K562 (cell line): ENCODE measurements around the gene ACBD6. TPM values are rescaled to one million over a fixed set of nuclear protein-coding genes. Genes with fewer than 3 reads are reported as not detected.

Experiments
- CSDE1 ChIP-seq, 2 experiments: fragments of 450-650 bp; IDR thresholded peaks; 2 replicates each; pipeline ENCODE4 v1.6.1; 2016; ENCODE audit warnings: mild to moderate bottlenecking in 1 of 2
- GTF2A2 ChIP-seq: IDR thresholded peaks from 2 replicates; pipeline ENCODE4 v1.6.1; 2016; ENCODE audit warnings: mild to moderate bottlenecking, missing genetic modification characterization, missing compliant biosample characterization
- HDGF ChIP-seq: fragments of 450-650 bp; IDR thresholded peaks from 2 replicates; pipeline ENCODE4 v1.6.1; 2016
- HMGXB4 ChIP-seq: sonication (generic); formaldehyde crosslinking; IDR thresholded peaks from 2 replicates; pipeline ENCODE4 v1.8.1; 2023; ENCODE audit warnings: mild to moderate bottlenecking, missing genetic modification reagents
- MBD1 ChIP-seq: fragments of 250-450 bp; sonication (Bioruptor Pico); IDR thresholded peaks from 2 replicates; pipeline ENCODE4 v1.8.0; 2022; ENCODE audit warnings: inconsistent platforms
- RBM25 ChIP-seq: fragments of 200-400 bp; formaldehyde crosslinking; IDR thresholded peaks from 2 replicates; pipeline ENCODE4 v1.6.1; 2018; ENCODE audit warnings: low read length, low read depth, moderate library complexity; ENCODE audit not compliant: severe bottlenecking
- RCOR1 ChIP-seq, 2 experiments: IDR thresholded peaks; 2 replicates each; pipeline ENCODE4 v1.6.1; 2012; ENCODE audit warnings: low read depth in 2 of 2, low read length in 2 of 2, borderline replicate concordance in 1 of 2, improper control_type of control experiment in 1 of 2
- SMARCA4 ChIP-seq: fragments of 450-650 bp; IDR thresholded peaks from 2 replicates; pipeline ENCODE4 v1.6.1; 2016
- SMARCA5 ChIP-seq: fragments of 450-650 bp; IDR thresholded peaks from 2 replicates; pipeline ENCODE4 v1.6.1; 2016
- SRSF9 ChIP-seq: fragments of 200-400 bp; formaldehyde crosslinking; IDR thresholded peaks from 2 replicates; pipeline ENCODE4 v1.6.1; 2017; ENCODE audit warnings: low read depth, low read length, borderline replicate concordance
- TFAP4 ChIP-seq: sonication (generic); formaldehyde crosslinking; IDR thresholded peaks from 2 replicates; pipeline ENCODE4 v1.8.0; 2022; ENCODE audit warnings: missing genetic modification reagents, mild to moderate bottlenecking, moderate library complexity, borderline replicate concordance
- TGIF2 ChIP-seq: sonication (generic); formaldehyde crosslinking; IDR thresholded peaks from 2 replicates; pipeline ENCODE4 v1.8.1; 2022; ENCODE audit warnings: mild to moderate bottlenecking, missing genetic modification reagents, moderate library complexity
- ZBTB5 ChIP-seq: fragments of 450-650 bp; IDR thresholded peaks from 2 replicates; pipeline ENCODE4 v1.6.1; 2017; ENCODE audit warnings: antibody characterized with exemption
- ZNF212 ChIP-seq: fragments of 450-650 bp; formaldehyde crosslinking; IDR thresholded peaks from 2 replicates; pipeline ENCODE4 v1.4.0; 2020; ENCODE audit warnings: mild to moderate bottlenecking
- ZNF592 ChIP-seq: fragments of 450-650 bp; IDR thresholded peaks from 2 replicates; pipeline ENCODE4 v1.6.1; 2017; ENCODE audit warnings: antibody characterized with exemption, mild to moderate bottlenecking
- ZNF77 ChIP-seq: fragments of 250-450 bp; sonication (Bioruptor Pico); IDR thresholded peaks from 2 replicates; pipeline ENCODE4 v1.5.0; 2020
- polyA plus RNA-seq, 8 experiments: library from polyadenylated mRNA; depleted of rRNA in 4 of 8; stranded (reverse) in 5 of 8; unstranded in 3 of 8; fragments of >200 nt; fragmentation: Nextera tagmentation in 2 of 8; fragmentation: Illumina TruSeq in 1 of 8; extraction: Ambion mirVana in 2 of 8; extraction: Trizol in 1 of 8; gene quantifications; 2 replicates each; pipeline versions ENCODE4 v1.2.1 to v1.2.3, GENCODE V29; 2011 to 2014; ENCODE audit warnings: inconsistent platforms in 1 of 8, missing spikeins in 1 of 8
- total RNA-seq, 7 experiments: library from RNA; depleted of rRNA in 6 of 7; stranded (reverse); fragments of >200 nt in 6 of 7; fragmentation: Illumina TruSeq in 2 of 7; extraction: Trizol in 2 of 7; gene quantifications; 2 replicates each; pipeline versions ENCODE4 v1.2.1 to v1.2.3, GENCODE V29; 2011 to 2021; ENCODE audit warnings: low replicate concordance in 1 of 7
- TF ChIP-seq, protein P1 (sequence below): fragments of 450-650 bp; formaldehyde crosslinking; IDR thresholded peaks from 2 replicates; pipeline ENCODE4 v1.4.0; 2022; ENCODE audit warnings: mild to moderate bottlenecking, moderate library complexity

ACBD6 gene
- total and polyA plus RNA-seq, 9 of the 15 experiments (the other 6 are each of a cell fraction or from before 2014, with no cell fraction given) = 16.9 to 107 (median 77.7) TPM

GRCh38 chr1:180503280-180503862 is 994 bp upstream of the ACBD6 start (continued):
- no peak for TF ChIP-seq TFAP4
- TF ChIP-seq RBM25 = peak; percentile 98
- 0 out of 2 replicates have a peak, but pooled peaks have one; percentile 0 for TF ChIP-seq GTF2A2 (tag)
- peak in 1 of 2 experiments; percentile 66; a peak in 1 of 4 replicates for TF ChIP-seq CSDE1 (IDR thresholded peaks at IDR 0.05)
- peak; percentile 85 for TF ChIP-seq SMARCA5
- TF ChIP-seq HDGF = 0 out of 2 replicates have a peak, but pooled peaks have one; percentile 43
- TF ChIP-seq ZBTB5 = no peak
- TF ChIP-seq, protein P1, sequence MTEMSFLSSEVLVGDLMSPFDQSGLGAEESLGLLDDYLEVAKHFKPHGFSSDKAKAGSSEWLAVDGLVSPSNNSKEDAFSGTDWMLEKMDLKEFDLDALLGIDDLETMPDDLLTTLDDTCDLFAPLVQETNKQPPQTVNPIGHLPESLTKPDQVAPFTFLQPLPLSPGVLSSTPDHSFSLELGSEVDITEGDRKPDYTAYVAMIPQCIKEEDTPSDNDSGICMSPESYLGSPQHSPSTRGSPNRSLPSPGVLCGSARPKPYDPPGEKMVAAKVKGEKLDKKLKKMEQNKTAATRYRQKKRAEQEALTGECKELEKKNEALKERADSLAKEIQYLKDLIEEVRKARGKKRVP = no peak
- no peak for TF ChIP-seq ZNF77
- no peak for TF ChIP-seq MBD1 (CRISPR knock-in tag)
- TF ChIP-seq SRSF9 = no peak
- TF ChIP-seq TGIF2 = no peak
- TF ChIP-seq SMARCA4 = no peak
- no peak for TF ChIP-seq HMGXB4 (CRISPR knock-in tag)
- TF ChIP-seq ZNF212 = no peak
- TF ChIP-seq ZNF592 = no peak
- peak in 1 of 2 experiments; percentile 81; a peak in 2 of 4 replicates for TF ChIP-seq RCOR1 (IDR thresholded peaks at IDR 0.05; ENCODE audit: borderline replicate concordance in 1 of 2, low read depth in 2 of 2, low read length in 2 of 2)
